ENCODE data around the gene USP31.

- no peak for TF ChIP-seq RAD21 (CRISPR knock-in tag; IDR thresholded peaks at IDR 0.05)
- TF ChIP-seq JUN (CRISPR knock-in tag; IDR thresholded peaks at IDR 0.05) = no peak
- no peak for TF ChIP-seq ZBTB26 (CRISPR knock-in tag; IDR thresholded peaks at IDR 0.05; ENCODE audit: borderline replicate concordance)
- no peak for TF ChIP-seq ZNF784 (CRISPR knock-in tag; IDR thresholded peaks at IDR 0.05; ENCODE audit: borderline replicate concordance)
- no peak for TF ChIP-seq CHD4 (IDR thresholded peaks at IDR 0.05; ENCODE audit: borderline replicate concordance, low read length)
- TF ChIP-seq NFE2L1 (CRISPR knock-in tag; IDR thresholded peaks at IDR 0.05; ENCODE audit: borderline replicate concordance) = no peak
- no peak for TF ChIP-seq CTCF (CRISPR knock-in tag; IDR thresholded peaks at IDR 0.05)
- no peak for TF ChIP-seq PATZ1 (CRISPR knock-in tag; IDR thresholded peaks at IDR 0.05)
- TF ChIP-seq TAF1 (CRISPR knock-in tag; IDR thresholded peaks at IDR 0.05) = no peak
These were observed 119.4 kb downstream of the USP31 start for GRCh38 chr16:23029733-23030420.

Measured in HepG2 (cell line).